Stomach (tissue), 9 donors: ENCODE results near the gene DIS3L. TPM values are rescaled to one million over a fixed set of nuclear protein-coding genes. Genes with fewer than 3 reads are reported as not detected.
"Not testable (repeated sequence)": the region's sequence is repeated elsewhere in the genome, so short reads cannot be mapped to it uniquely, and the experiment has no call there.

Experiments used
- DNase-seq, 2 donors: peaks; one replicate each; pipeline versions ENCODE4 v3.0.0 to v3.0.0-alpha.2; 2013 to 2019
- H3K27ac ChIP-seq, 5 donors: fragments of 200-600 bp in 4 of 5; sonication (generic) in 4 of 5; one replicate each; pipeline ENCODE4 v1.5.1; 2013 to 2019; ENCODE audit warnings: mild to moderate bottlenecking in 1 of 5, moderate library complexity in 1 of 5
- H3K27me3 ChIP-seq, 3 donors: fragments of 200-600 bp; sonication (generic); one replicate each; pipeline ENCODE4 v1.5.1; 2017 to 2019; ENCODE audit warnings: mixed run types in 1 of 3
- H3K36me3 ChIP-seq, 4 donors: fragments of 200-600 bp; sonication (generic); 1 replicate in 3 of 4; 2 replicates in 1 of 4; pipeline ENCODE4 v1.5.1; 2016 to 2019
- H3K4me1 ChIP-seq, 4 donors: fragments of 200-600 bp; sonication (generic); one replicate each; pipeline ENCODE4 v1.5.1; 2016 to 2019
- H3K4me3 ChIP-seq, 4 donors: fragments of 200-600 bp; sonication (generic) in 3 of 4; one replicate each; pipeline ENCODE4 v1.5.1; 2016 to 2019; ENCODE audit warnings: mild to moderate bottlenecking in 1 of 4
- H3K9me3 ChIP-seq, 4 donors: fragments of 200-600 bp; sonication (generic); one replicate each; pipeline ENCODE4 v1.5.1; 2016 to 2019
- CTCF ChIP-seq, 7 experiments: fragments of 450-650 bp in 4 of 7; fragments of 200-600 bp in 3 of 7; sonication (generic) in 3 of 7; IDR thresholded peaks; one replicate each; pipeline ENCODE4 v1.5.1; 2016 to 2019; ENCODE audit warnings: antibody characterized with exemption in 7 of 7, control low read depth in 2 of 7, mild to moderate bottlenecking in 1 of 7
- EP300 ChIP-seq: sonication (generic); formaldehyde crosslinking; IDR thresholded peaks from one replicate; pipeline ENCODE4 v1.6.1; 2017; ENCODE audit warnings: antibody characterized with exemption
- POLR2A ChIP-seq, 4 donors: fragments of 450-650 bp; IDR thresholded peaks; one replicate each; pipeline ENCODE4 v1.6.1; 2016; ENCODE audit warnings: antibody characterized with exemption in 4 of 4, control low read depth in 2 of 4, mild to moderate bottlenecking in 1 of 4, moderate library complexity in 1 of 4
- POLR2AphosphoS5 ChIP-seq, 3 donors: sonication (generic); formaldehyde crosslinking; IDR thresholded peaks; one replicate each; pipeline ENCODE4 v1.6.1; 2016; ENCODE audit warnings: antibody characterized with exemption in 3 of 3
- whole genome bisulfite sequencing, 5 donors: extraction: QIAGEN DNeasy Blood & Tissue Kit in 3 of 5; methylation state at CpG; one replicate each; pipeline versions ENCODE4 v1.1.5 to v1.1.7; 2013 to 2018; 5-methylcytosine and 5-hydroxymethylcytosine counted together
- intact Hi-C: fragments of 100-400 bp; cut with DNase I; formaldehyde crosslinking; loops from one replicate; pipeline ENCODE4 v1.15.1; 2023; ENCODE audit warnings: low total_unique reads
- polyA plus RNA-seq, 3 donors: library from polyadenylated mRNA; stranded (reverse); fragments of 200-250 nt; gene quantifications; one replicate each; pipeline ENCODE4 v1.2.3, GENCODE V29; 2013
- total RNA-seq, 5 donors: library from RNA; depleted of rRNA; stranded (reverse); fragments of >200 nt; gene quantifications; one replicate each; pipeline versions ENCODE4 v1.1.0 to v1.2.3, GENCODE V29; 2014 to 2016
- donor health status: healthy with polysubstance abuse.
- donor health status: Bipolar disorder and iron deficiency.
- donor health status: healthy.

The DIS3L gene
- total and polyA plus RNA-seq, 8 donors = 8.8 to 35.1 (median 16.7) TPM

- WGBS, 5 donors = 90 to 95% (median 93%) methylated on average over 5 of the region's 5 CpGs
- Histone ChIP-seq H3K27ac (no peak overlapping the region), H3K36me3 (peaks cover 4 to 63% (median 56%) of the 10 kb centered on the region in 4 donors), H3K4me1 (peaks cover 0 to 3% (median 0%) of the 10 kb centered on the region in 4 donors), H3K4me3 (no peak overlapping the region), H3K9me3 (no peaks in the 10 kb centered on the region), H3K27me3 (no peaks in the 10 kb centered on the region)
- no peak for TF ChIP-seq CTCF (IDR thresholded peaks at IDR 0.05)
- no peak for TF ChIP-seq POLR2AphosphoS5 (IDR thresholded peaks at IDR 0.05)
- no peak for TF ChIP-seq POLR2A (IDR thresholded peaks at IDR 0.05)
- TF ChIP-seq EP300 = no peak
- DNase-seq = no peak
- intact Hi-C loops = no loop called here
Observed at GRCh38 chr15:66302489-66303278, 9.3 kb downstream of the DIS3L start.

- H3K27ac ChIP-seq, H3K27me3 ChIP-seq, intact Hi-C loops, DNase-seq, H3K4me1 ChIP-seq, H3K9me3 ChIP-seq, H3K4me3 ChIP-seq: not testable (repeated sequence)
- H3K36me3 ChIP-seq = peaks cover 11 to 75% (median 68%) of the 10 kb centered on the region in 4 donors
- 71 to 87% (median 85%) methylated on average over 10 of the region's 10 CpGs for WGBS, 5 donors
Observed at GRCh38 chr15:66304425-66304824, 11.1 kb downstream of the DIS3L start.

GRCh38 chr15:66306381-66306780, 13.0 kb downstream of the DIS3L start:
- DNase-seq = no peak
- Histone ChIP-seq H3K4me3 (no peak overlapping the region), H3K4me1 (no peaks in the 10 kb centered on the region), H3K36me3 (peaks cover 21 to 80% (median 72%) of the 10 kb centered on the region in 4 donors), H3K9me3 (no peaks in the 10 kb centered on the region), H3K27ac (no peak overlapping the region), H3K27me3 (no peaks in the 10 kb centered on the region)
- 78 to 85% (median 82%) methylated on average over 3 of the region's 3 CpGs for WGBS, 5 donors
- intact Hi-C loops = no loop called here
- TF ChIP-seq EP300 (no peak), CTCF (IDR thresholded peaks at IDR 0.05) (no peak), POLR2A (IDR thresholded peaks at IDR 0.05) (no peak), POLR2AphosphoS5 (IDR thresholded peaks at IDR 0.05) (no peak)

DNA sequence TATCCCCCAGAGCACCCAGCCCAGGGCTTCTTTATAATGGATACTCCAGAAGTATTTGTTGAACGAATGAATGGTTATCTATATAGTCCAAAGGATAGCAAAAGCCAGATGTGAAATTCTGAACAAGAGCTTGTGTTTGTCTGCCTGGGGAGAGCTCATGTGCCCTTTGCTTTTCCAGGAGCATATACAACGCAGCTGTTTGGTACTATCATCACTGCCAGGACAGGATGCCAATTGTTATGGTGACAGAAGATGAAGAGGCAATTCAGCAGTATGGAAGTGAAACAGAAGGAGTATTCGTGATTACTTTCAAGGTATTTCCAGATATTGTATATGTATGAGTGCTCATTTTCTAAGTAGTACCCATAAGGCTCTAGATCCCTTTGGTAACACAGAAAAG, 15.2 kb downstream of the DIS3L start:
- DNase-seq = no peak
- WGBS, 5 donors = 94 to 98% (median 95%) methylated on average over 3 of the region's 3 CpGs
- intact Hi-C loops = no loop called here
- TF ChIP-seq EP300 (no peak), POLR2AphosphoS5 (IDR thresholded peaks at IDR 0.05) (no peak), POLR2A (IDR thresholded peaks at IDR 0.05) (no peak), CTCF (IDR thresholded peaks at IDR 0.05) (no peak)
- H3K27ac ChIP-seq = no peak overlapping the region
- no peaks in the 10 kb centered on the region for H3K4me1 ChIP-seq
- H3K4me3 ChIP-seq = no peak overlapping the region
- H3K27me3 ChIP-seq = no peaks in the 10 kb centered on the region
- H3K9me3 ChIP-seq = no peaks in the 10 kb centered on the region
- H3K36me3 ChIP-seq = peaks cover 26 to 85% (median 80%) of the 10 kb centered on the region in 4 donors

- Histone ChIP-seq H3K36me3 (peaks cover 37 to 98% (median 93%) of the 10 kb centered on the region in 4 donors), H3K4me1 (no peaks in the 10 kb centered on the region), H3K9me3 (no peaks in the 10 kb centered on the region), H3K27me3 (no peaks in the 10 kb centered on the region), H3K4me3 (no peak overlapping the region), H3K27ac (no peak overlapping the region)
- intact Hi-C loops = no loop called here
- WGBS, 5 donors = 77 to 92% (median 90%) methylated on average over 3 of the region's 3 CpGs
- DNase-seq = no peak
- TF ChIP-seq POLR2AphosphoS5 (IDR thresholded peaks at IDR 0.05) = no peak
- TF ChIP-seq EP300 = no peak
- TF ChIP-seq CTCF (IDR thresholded peaks at IDR 0.05) = no peak
- TF ChIP-seq POLR2A (IDR thresholded peaks at IDR 0.05) = no peak
Observed at GRCh38 chr15:66309828-66310227, 16.5 kb downstream of the DIS3L start.
